ENCODE results near the gene ARHGAP22. TPM values are rescaled to one million over a fixed set of nuclear protein-coding genes. Genes with fewer than 3 reads are reported as not detected.

ARHGAP22 gene
- total and polyA plus RNA-seq, 2 experiments from 2014 or later: 41.9 to 44.4 TPM

- no peaks in the 10 kb centered on the region for H3K36me3 ChIP-seq (ENCODE audit: low read depth)
- peak overlapping the region; percentile 97 for H3K4me3 ChIP-seq
- no peak for TF ChIP-seq EZH2 (IDR thresholded peaks at IDR 0.05; ENCODE audit: insufficient read depth, poor library complexity, severe bottlenecking)
- no peak for TF ChIP-seq EZH2phosphoT487 (IDR thresholded peaks at IDR 0.05; ENCODE audit: insufficient read depth, low read depth)
- H3K4me2 ChIP-seq (ENCODE audit: unreplicated experiment): peak overlapping the region; percentile 97
- H3K4me1 ChIP-seq (ENCODE audit: insufficient read depth): peaks cover 58% of the 10 kb centered on the region
- peaks cover 44% of the 10 kb centered on the region for H3F3A ChIP-seq (ENCODE audit: insufficient read depth)
- peaks cover 4% of the 10 kb centered on the region; the same call in 1 of the 2 replicates for H4K20me1 ChIP-seq (ENCODE audit: insufficient read depth)
- no peak overlapping the region for H2AFZ ChIP-seq
- WGBS, 2 experiments (ENCODE audit: low coverage in 1 of 2, low lambda C conversion rate in 2 of 2, missing lambda C conversion rate in 2 of 2): 33 to 36% methylated on average over 8 of the region's 8 CpGs
- H3K79me2 ChIP-seq (ENCODE audit: insufficient read depth): peaks cover 77% of the 10 kb centered on the region
- peak; percentile 81 for DNase-seq
- in situ Hi-C loops (cut with MboI): no loop called here
- H3K9me2 ChIP-seq (ENCODE audit: insufficient read depth): no peaks in the 10 kb centered on the region
- H3K27me3 ChIP-seq (replicated peaks; ENCODE audit: insufficient read depth): no peaks in the 10 kb centered on the region
- H3K9me3 ChIP-seq (ENCODE audit: low read depth): no peaks in the 10 kb centered on the region
- peak overlapping the region; percentile 91 for H3K9ac ChIP-seq
- peak overlapping the region; percentile 89 for H3K27ac ChIP-seq
These were observed 2.3 kb downstream of the ARHGAP22 start for GRCh38 chr10:48602401-48603135.

- Histone ChIP-seq H3K79me2 (ENCODE audit: insufficient read depth) (peaks cover 84% of the 10 kb centered on the region), H3K27ac (peak overlapping the region; percentile 89), H3F3A (ENCODE audit: insufficient read depth) (peaks cover 38% of the 10 kb centered on the region), H2AFZ (no peak overlapping the region), H3K9ac (peak overlapping the region; percentile 91), H3K4me2 (ENCODE audit: unreplicated experiment) (peak overlapping the region; percentile 97), H3K36me3 (ENCODE audit: low read depth) (peaks cover 4% of the 10 kb centered on the region; the same call in 1 of the 2 replicates), H3K4me1 (ENCODE audit: insufficient read depth) (peaks cover 52% of the 10 kb centered on the region), H4K20me1 (ENCODE audit: insufficient read depth) (peaks cover 4% of the 10 kb centered on the region; the same call in 1 of the 2 replicates), H3K27me3 (replicated peaks; ENCODE audit: insufficient read depth) (no peaks in the 10 kb centered on the region), H3K9me2 (ENCODE audit: insufficient read depth) (no peaks in the 10 kb centered on the region), H3K4me3 (peak overlapping the region; percentile 97), H3K9me3 (ENCODE audit: low read depth) (no peaks in the 10 kb centered on the region)
- 66 to 69% methylated on average over 1 of the region's 1 CpG for WGBS, 2 experiments (ENCODE audit: low coverage in 1 of 2, low lambda C conversion rate in 2 of 2, missing lambda C conversion rate in 2 of 2)
- in situ Hi-C loops (cut with MboI): no loop called here
- no peak for DNase-seq
- TF ChIP-seq EZH2 (IDR thresholded peaks at IDR 0.05; ENCODE audit: insufficient read depth, poor library complexity, severe bottlenecking): no peak
- no peak for TF ChIP-seq EZH2phosphoT487 (IDR thresholded peaks at IDR 0.05; ENCODE audit: insufficient read depth, low read depth)
These were observed 3.1 kb downstream of the ARHGAP22 start for GRCh38 chr10:48601789-48602188.

- H3K9ac ChIP-seq: no peak overlapping the region
- WGBS, 2 experiments (ENCODE audit: low coverage in 1 of 2, low lambda C conversion rate in 2 of 2, missing lambda C conversion rate in 2 of 2): 92 to 93% methylated on average over 3 of the region's 3 CpGs
- H3K4me1 ChIP-seq (ENCODE audit: insufficient read depth): peaks cover 43% of the 10 kb centered on the region
- H3K9me3 ChIP-seq (ENCODE audit: low read depth): no peaks in the 10 kb centered on the region
- peaks cover 4% of the 10 kb centered on the region; the same call in 1 of the 2 replicates for H4K20me1 ChIP-seq (ENCODE audit: insufficient read depth)
- peaks cover 4% of the 10 kb centered on the region; the same call in 1 of the 2 replicates for H3K36me3 ChIP-seq (ENCODE audit: low read depth)
- in situ Hi-C loops (cut with MboI): no loop called here
- no peak overlapping the region for H3K4me3 ChIP-seq
- no peak overlapping the region for H3K27ac ChIP-seq
- peaks cover 94% of the 10 kb centered on the region for H3K79me2 ChIP-seq (ENCODE audit: insufficient read depth)
- no peaks in the 10 kb centered on the region for H3K9me2 ChIP-seq (ENCODE audit: insufficient read depth)
- TF ChIP-seq EZH2phosphoT487 (IDR thresholded peaks at IDR 0.05; ENCODE audit: insufficient read depth, low read depth): no peak
- no peak for TF ChIP-seq EZH2 (IDR thresholded peaks at IDR 0.05; ENCODE audit: insufficient read depth, poor library complexity, severe bottlenecking)
- H2AFZ ChIP-seq: no peak overlapping the region
- H3K27me3 ChIP-seq (replicated peaks; ENCODE audit: insufficient read depth): no peaks in the 10 kb centered on the region
- H3K4me2 ChIP-seq (ENCODE audit: unreplicated experiment): peak overlapping the region; percentile 97
- peaks cover 29% of the 10 kb centered on the region for H3F3A ChIP-seq (ENCODE audit: insufficient read depth)
- DNase-seq: no peak
These were observed 4.0 kb downstream of the ARHGAP22 start for GRCh38 chr10:48600645-48601505.

GRCh38 chr10:48599830-48600134, 5.1 kb downstream of the ARHGAP22 start:
- H2AFZ ChIP-seq: no peak overlapping the region
- peaks cover 4% of the 10 kb centered on the region; the same call in 1 of the 2 replicates for H3K36me3 ChIP-seq (ENCODE audit: low read depth)
- WGBS, 2 experiments (ENCODE audit: low coverage in 1 of 2, low lambda C conversion rate in 2 of 2, missing lambda C conversion rate in 2 of 2): 81 to 97% methylated on average over 2 of the region's 2 CpGs
- in situ Hi-C loops (cut with MboI): no loop called here
- no peak overlapping the region for H3K4me3 ChIP-seq
- DNase-seq: peak; percentile 43
- no peak overlapping the region for H3K4me2 ChIP-seq (ENCODE audit: unreplicated experiment)
- no peak overlapping the region for H3K9ac ChIP-seq
- H4K20me1 ChIP-seq (ENCODE audit: insufficient read depth): peaks cover 4% of the 10 kb centered on the region; the same call in 1 of the 2 replicates
- peaks cover 21% of the 10 kb centered on the region for H3F3A ChIP-seq (ENCODE audit: insufficient read depth)
- peaks cover 100% of the 10 kb centered on the region for H3K79me2 ChIP-seq (ENCODE audit: insufficient read depth)
- H3K9me2 ChIP-seq (ENCODE audit: insufficient read depth): no peaks in the 10 kb centered on the region
- H3K9me3 ChIP-seq (ENCODE audit: low read depth): no peaks in the 10 kb centered on the region
- no peaks in the 10 kb centered on the region for H3K27me3 ChIP-seq (replicated peaks; ENCODE audit: insufficient read depth)
- peaks cover 38% of the 10 kb centered on the region for H3K4me1 ChIP-seq (ENCODE audit: insufficient read depth)
- TF ChIP-seq EZH2 (IDR thresholded peaks at IDR 0.05; ENCODE audit: insufficient read depth, poor library complexity, severe bottlenecking) (no peak), EZH2phosphoT487 (IDR thresholded peaks at IDR 0.05; ENCODE audit: insufficient read depth, low read depth) (no peak)
- no peak overlapping the region for H3K27ac ChIP-seq
